GM12878 (cell line): Measurements from ENCODE around the gene VPS25. TPM values are rescaled to one million over a fixed set of nuclear protein-coding genes. Genes with fewer than 3 reads are reported as not detected.

Experiments used
- EED ChIP-seq: sonication (generic); IDR thresholded peaks from 2 replicates; pipeline ENCODE4 v1.6.1; 2016; ENCODE audit warnings: antibody characterized with exemption, low read depth
- EZH2 ChIP-seq: IDR thresholded peaks from 2 replicates; pipeline ENCODE4 v1.6.1; 2012; ENCODE audit warnings: low read depth, mild to moderate bottlenecking, control low read depth, inconsistent platforms, low read length, borderline replicate concordance; ENCODE audit not compliant: control insufficient read depth
- NFXL1 ChIP-seq: fragments of 450-650 bp; IDR thresholded peaks from 2 replicates; pipeline ENCODE4 v1.6.1; 2017; ENCODE audit warnings: antibody characterized with exemption, mild to moderate bottlenecking, borderline replicate concordance
- TCF3 ChIP-seq: IDR thresholded peaks from 2 replicates; pipeline ENCODE4 v1.6.1; 2012; ENCODE audit warnings: low read depth, mild to moderate bottlenecking, low read length, borderline replicate concordance; ENCODE audit not compliant: insufficient read depth
- ZSCAN29 ChIP-seq: fragments of 450-650 bp; IDR thresholded peaks from 2 replicates; pipeline ENCODE4 v1.6.1; 2017; ENCODE audit warnings: mild to moderate bottlenecking, moderate library complexity
- ZZZ3 ChIP-seq: IDR thresholded peaks from 2 replicates; pipeline ENCODE4 v1.6.1; 2011; ENCODE audit warnings: low read depth; ENCODE audit not compliant: control insufficient read depth, insufficient read length
- polyA plus RNA-seq, 11 experiments: library from polyadenylated mRNA; depleted of rRNA in 4 of 11; unstranded in 6 of 11; stranded (reverse) in 5 of 11; fragments of >200 nt; fragmentation: Nextera tagmentation in 4 of 11; fragmentation: Illumina TruSeq in 1 of 11; extraction: Ambion mirVana in 4 of 11; extraction: Trizol in 1 of 11; gene quantifications; 1 replicate in 1 of 11; 2 replicates in 10 of 11; pipeline versions ENCODE4 v1.2.1 to v1.2.3, GENCODE V29; 2011 to 2016; ENCODE audit warnings: inconsistent platforms in 2 of 11, missing spikeins in 2 of 11, low read depth in 1 of 11
- total RNA-seq, 4 experiments: library from RNA; depleted of rRNA in 3 of 4; stranded (reverse); fragments of >200 nt in 3 of 4; fragmentation: Illumina TruSeq in 1 of 4; extraction: Trizol in 1 of 4; gene quantifications; 2 replicates each; pipeline versions ENCODE4 v1.2.1 to v1.2.3, GENCODE V29; 2013 to 2021
- TF ChIP-seq, protein P1 (sequence below): IDR thresholded peaks from 2 replicates; pipeline ENCODE4 v1.6.1; 2011; ENCODE audit warnings: borderline replicate concordance, low read depth, mild to moderate bottlenecking, moderate library complexity, low read length; ENCODE audit not compliant: insufficient read depth, poor library complexity, severe bottlenecking
- TF ChIP-seq, protein P2 (sequence below): fragments of 450-650 bp; formaldehyde crosslinking; IDR thresholded peaks from 2 replicates; pipeline ENCODE4 v1.5.0; 2022; ENCODE audit warnings: mild to moderate bottlenecking, missing genetic modification characterization

VPS25 gene
- total and polyA plus RNA-seq, 10 of the 15 experiments (the other 5 are each of a cell fraction or from before 2014, with no cell fraction given) = 92.7 to 185 (median 136) TPM

DNA sequence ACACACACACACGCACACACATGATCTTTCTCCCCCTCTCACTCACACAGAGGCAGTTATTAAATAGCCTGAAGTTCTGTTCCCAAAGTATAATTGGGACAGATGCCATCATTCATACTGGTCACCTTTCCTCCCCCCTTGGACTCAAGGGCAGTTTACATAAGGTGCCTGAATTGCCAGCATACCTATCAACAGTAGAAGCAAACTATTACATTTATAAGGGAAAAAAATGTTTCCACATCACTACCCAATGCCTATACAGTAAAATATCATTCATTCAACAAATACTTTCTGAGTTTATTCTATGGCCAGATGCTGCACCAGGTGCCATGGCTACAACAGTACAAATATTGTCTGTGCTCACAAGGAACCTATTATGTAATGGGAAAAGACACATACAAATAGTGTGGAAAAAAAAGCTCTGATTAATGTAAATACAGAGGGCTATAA lies 31.7 kb downstream of the VPS25 start (continued):
- TF ChIP-seq, protein P1, sequence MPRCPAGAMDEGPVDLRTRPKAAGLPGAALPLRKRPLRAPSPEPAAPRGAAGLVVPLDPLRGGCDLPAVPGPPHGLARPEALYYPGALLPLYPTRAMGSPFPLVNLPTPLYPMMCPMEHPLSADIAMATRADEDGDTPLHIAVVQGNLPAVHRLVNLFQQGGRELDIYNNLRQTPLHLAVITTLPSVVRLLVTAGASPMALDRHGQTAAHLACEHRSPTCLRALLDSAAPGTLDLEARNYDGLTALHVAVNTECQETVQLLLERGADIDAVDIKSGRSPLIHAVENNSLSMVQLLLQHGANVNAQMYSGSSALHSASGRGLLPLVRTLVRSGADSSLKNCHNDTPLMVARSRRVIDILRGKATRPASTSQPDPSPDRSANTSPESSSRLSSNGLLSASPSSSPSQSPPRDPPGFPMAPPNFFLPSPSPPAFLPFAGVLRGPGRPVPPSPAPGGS = no peak
- TF ChIP-seq NFXL1 = no peak
- no peak for TF ChIP-seq EZH2
- TF ChIP-seq EED = no peak
- no peak for TF ChIP-seq ZZZ3
- TF ChIP-seq, protein P2, sequence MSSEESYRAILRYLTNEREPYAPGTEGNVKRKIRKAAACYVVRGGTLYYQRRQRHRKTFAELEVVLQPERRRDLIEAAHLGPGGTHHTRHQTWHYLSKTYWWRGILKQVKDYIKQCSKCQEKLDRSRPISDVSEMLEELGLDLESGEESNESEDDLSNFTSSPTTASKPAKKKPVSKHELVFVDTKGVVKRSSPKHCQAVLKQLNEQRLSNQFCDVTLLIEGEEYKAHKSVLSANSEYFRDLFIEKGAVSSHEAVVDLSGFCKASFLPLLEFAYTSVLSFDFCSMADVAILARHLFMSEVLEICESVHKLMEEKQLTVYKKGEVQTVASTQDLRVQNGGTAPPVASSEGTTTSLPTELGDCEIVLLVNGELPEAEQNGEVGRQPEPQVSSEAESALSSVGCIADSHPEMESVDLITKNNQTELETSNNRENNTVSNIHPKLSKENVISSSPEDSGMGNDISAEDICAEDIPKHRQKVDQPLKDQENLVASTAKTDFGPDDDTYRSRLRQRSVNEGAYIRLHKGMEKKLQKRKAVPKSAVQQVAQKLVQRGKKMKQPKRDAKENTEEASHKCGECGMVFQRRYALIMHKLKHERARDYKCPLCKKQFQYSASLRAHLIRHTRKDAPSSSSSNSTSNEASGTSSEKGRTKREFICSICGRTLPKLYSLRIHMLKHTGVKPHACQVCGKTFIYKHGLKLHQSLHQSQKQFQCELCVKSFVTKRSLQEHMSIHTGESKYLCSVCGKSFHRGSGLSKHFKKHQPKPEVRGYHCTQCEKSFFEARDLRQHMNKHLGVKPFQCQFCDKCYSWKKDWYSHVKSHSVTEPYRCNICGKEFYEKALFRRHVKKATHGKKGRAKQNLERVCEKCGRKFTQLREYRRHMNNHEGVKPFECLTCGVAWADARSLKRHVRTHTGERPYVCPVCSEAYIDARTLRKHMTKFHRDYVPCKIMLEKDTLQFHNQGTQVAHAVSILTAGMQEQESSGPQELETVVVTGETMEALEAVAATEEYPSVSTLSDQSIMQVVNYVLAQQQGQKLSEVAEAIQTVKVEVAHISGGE = no peak
- TF ChIP-seq ZSCAN29 = no peak
- no peak for TF ChIP-seq TCF3
